NCI-H526 (cell line): ENCODE data around the gene PJVK.
"Not testable (repeated sequence)": the region's sequence is repeated elsewhere in the genome, so short reads cannot be mapped to it uniquely, and the experiment has no call there.

Experiments used
- DNase-seq, 2 experiments: peaks; one replicate each; lab custom pipeline; 2025; lab: John Stamatoyannopoulos, UW

Gene PJVK

GRCh38 chr2:178450774-178451525 is at the start of gene PJVK, which contains the start of gene PRKRA:
PJVK (plus strand) TSS chr2:178451378; CDS start chr2:178453410, 2,032 bp downstream.
PRKRA (minus strand) TSS chr2:178451175; CDS start chr2:178451030, 145 bp downstream.
- peak; percentile 87 to 98 for DNase-seq

- no peak for DNase-seq
Observed at GRCh38 chr2:178401994-178402437, 49.2 kb upstream of the PJVK start.

GRCh38 chr2:178403671-178404306 is 47.4 kb upstream of the PJVK start:
- no peak for DNase-seq

GRCh38 chr2:178404368-178404767 is 46.8 kb upstream of the PJVK start:
- DNase-seq: peak in 1 of 2 experiments; percentile 42

GRCh38 chr2:178409261-178409660 is 41.9 kb upstream of the PJVK start:
- DNase-seq: no peak

GRCh38 chr2:178412047-178412446 is 39.1 kb upstream of the PJVK start:
- DNase-seq: no peak

GRCh38 chr2:178412453-178412852 is 38.7 kb upstream of the PJVK start:
- DNase-seq: not testable (repeated sequence)

GRCh38 chr2:178413472-178414265 is 37.5 kb upstream of the PJVK start:
- peak; percentile 77 to 86 for DNase-seq

- DNase-seq: peak; percentile 92 to 97
Observed at GRCh38 chr2:178414266-178415247, 36.6 kb upstream of the PJVK start.

GRCh38 chr2:178415979-178416378 is 35.2 kb upstream of the PJVK start:
- no peak for DNase-seq

- DNase-seq: no peak
Observed at GRCh38 chr2:178417916-178418315, 33.3 kb upstream of the PJVK start.

GRCh38 chr2:178418426-178418825 is 32.8 kb upstream of the PJVK start:
- DNase-seq: no peak

- DNase-seq: peak in 1 of 2 experiments; percentile 55
Observed at GRCh38 chr2:178419123-178419522, 32.1 kb upstream of the PJVK start.

- no peak for DNase-seq
Observed at GRCh38 chr2:178420463-178420999, 30.6 kb upstream of the PJVK start.

GRCh38 chr2:178422097-178422496 is 29.1 kb upstream of the PJVK start:
- DNase-seq: no peak

- DNase-seq: not testable (repeated sequence)
Observed at GRCh38 chr2:178423746-178424145, 27.4 kb upstream of the PJVK start.

GRCh38 chr2:178425255-178425827 is 25.8 kb upstream of the PJVK start:
- DNase-seq: no peak

GRCh38 chr2:178426388-178426787 is 24.8 kb upstream of the PJVK start:
- DNase-seq: no peak

GRCh38 chr2:178427458-178427857 is 23.7 kb upstream of the PJVK start:
- DNase-seq: no peak

GRCh38 chr2:178428396-178428806 is 22.8 kb upstream of the PJVK start:
- DNase-seq: no peak

GRCh38 chr2:178429336-178429735 is 21.8 kb upstream of the PJVK start:
- no peak for DNase-seq
